CD4-positive, alpha-beta T cell treated with Interleukin-4 for 1 hour (primary cell): Measurements from ENCODE around the gene CARD8.
A peak's percentile ranks its signal among the peaks of the same experiment; 100 is the strongest.
"Not testable (repeated sequence)": the region's sequence is repeated elsewhere in the genome, so short reads cannot be mapped to it uniquely, and the experiment has no call there.

Source experiments
- DNase-seq, 2 donors: peaks; one replicate each; pipeline ENCODE4 v3.0.0-alpha.2; 2020 to 2022

CARD8 gene

GRCh38 chr19:48255376-48256303 lies at the start of gene CARD8:
CARD8 (minus strand) TSS chr19:48255912; CDS start chr19:48241020, 14,892 bp downstream.
- peak; percentile 90 to 91 for DNase-seq

DNA sequence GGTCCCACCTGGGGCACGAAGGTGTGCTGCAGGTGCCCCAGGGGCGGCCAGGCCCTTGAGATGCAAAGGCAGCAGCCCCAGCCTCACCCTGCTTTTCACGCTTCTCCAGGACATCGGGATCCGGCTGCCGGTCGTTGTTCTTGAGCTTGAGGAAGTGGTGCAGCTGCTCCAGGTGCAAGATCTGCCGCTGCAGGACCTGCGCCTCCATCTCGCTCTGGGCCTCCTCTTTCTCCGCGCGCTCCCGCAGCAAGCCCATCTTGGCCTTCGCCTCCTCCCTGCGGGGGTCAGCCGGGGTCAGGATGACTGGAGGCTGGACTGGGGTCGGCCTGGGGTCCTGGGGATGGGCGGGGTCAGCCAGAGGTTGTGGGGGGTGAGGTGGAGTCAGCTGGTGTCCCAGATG lies 48.2 kb upstream of the CARD8 start:
- DNase-seq: no peak

- no peak for DNase-seq
Observed at GRCh38 chr19:48303367-48303766, 47.7 kb upstream of the CARD8 start.

GRCh38 chr19:48302600-48302959 lies 46.9 kb upstream of the CARD8 start:
- DNase-seq: no peak

GRCh38 chr19:48301886-48302599 lies 46.3 kb upstream of the CARD8 start:
- DNase-seq: no peak

- DNase-seq: no peak
Observed at GRCh38 chr19:48297975-48298374, 42.3 kb upstream of the CARD8 start.

DNA sequence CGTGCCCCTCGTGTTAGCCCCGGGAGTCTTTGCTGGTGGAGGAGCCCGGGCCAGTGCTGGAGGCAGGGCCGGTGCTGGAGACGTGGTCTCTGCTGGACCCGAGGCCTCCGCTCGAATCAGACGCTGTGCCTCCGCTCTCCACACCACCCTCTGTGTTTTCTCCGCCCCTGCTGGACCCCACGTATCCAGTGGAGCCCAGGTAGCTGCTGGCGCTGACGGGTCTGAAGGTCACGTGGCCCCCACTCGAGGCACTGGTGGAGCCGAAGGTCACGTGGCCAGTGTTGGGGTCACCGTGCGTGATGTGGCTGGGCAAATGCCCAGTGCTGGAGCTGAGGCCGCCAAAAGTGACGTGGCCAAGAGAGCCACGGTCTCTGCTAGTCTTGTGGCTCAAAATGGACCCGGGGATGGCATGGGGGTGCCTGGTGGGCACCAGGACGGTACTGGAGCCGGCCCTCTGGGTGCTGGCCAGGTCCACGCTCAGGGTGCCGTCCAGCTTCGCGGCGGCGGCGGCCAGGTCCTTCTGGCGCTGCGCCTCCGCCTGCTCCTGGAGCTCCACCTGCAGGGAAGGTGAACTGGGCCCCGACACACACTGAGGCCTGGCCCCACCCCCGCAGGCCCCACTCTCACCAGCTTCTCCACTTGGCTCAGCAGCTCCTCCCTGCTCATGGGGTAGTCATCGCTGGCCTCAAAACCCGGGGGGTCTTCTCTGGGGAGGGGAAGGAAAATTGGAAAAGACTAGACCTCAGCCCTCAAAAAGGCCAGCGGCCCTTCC lies 41.4 kb upstream of the CARD8 start:
- no peak for DNase-seq

DNA sequence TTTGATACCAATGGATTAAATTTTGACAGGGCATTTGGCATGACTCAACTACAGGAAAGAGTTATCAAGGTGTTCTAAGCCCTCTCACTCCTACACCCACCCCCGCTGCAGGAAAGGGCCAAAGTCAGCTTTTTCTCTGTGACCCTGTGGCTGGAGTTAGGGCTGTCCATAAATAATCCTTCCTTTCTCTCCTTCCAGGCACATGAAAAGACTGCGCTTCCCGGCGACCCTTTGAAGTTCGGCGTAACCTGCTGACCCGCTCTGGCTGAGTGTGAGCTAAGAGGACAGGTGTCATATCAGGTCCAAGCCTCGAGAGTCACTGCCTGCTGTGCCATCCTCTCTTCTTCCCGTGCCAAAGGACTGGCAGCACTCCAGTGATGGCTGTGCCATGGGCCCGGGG lies 39.7 kb upstream of the CARD8 start:
- no peak for DNase-seq

- no peak for DNase-seq
Observed at GRCh38 chr19:48292798-48293197, 37.1 kb upstream of the CARD8 start.

DNA sequence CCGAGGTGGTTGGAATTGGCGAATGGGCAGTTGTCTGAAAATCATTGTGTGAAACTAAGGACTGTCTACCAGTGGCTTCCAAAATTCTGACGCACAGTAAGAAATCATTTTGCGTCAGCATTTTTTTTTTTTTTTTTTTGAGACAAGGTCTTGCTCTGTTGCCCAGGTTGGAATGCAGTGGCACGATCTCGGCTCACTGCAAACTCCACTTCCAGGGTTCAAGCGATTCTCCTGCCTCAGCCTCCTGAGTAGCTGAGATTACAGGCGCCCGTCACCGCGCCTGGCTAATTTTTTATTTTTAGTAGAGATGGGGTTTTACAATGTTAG lies 35.7 kb upstream of the CARD8 start:
- not testable (repeated sequence) for DNase-seq

DNA sequence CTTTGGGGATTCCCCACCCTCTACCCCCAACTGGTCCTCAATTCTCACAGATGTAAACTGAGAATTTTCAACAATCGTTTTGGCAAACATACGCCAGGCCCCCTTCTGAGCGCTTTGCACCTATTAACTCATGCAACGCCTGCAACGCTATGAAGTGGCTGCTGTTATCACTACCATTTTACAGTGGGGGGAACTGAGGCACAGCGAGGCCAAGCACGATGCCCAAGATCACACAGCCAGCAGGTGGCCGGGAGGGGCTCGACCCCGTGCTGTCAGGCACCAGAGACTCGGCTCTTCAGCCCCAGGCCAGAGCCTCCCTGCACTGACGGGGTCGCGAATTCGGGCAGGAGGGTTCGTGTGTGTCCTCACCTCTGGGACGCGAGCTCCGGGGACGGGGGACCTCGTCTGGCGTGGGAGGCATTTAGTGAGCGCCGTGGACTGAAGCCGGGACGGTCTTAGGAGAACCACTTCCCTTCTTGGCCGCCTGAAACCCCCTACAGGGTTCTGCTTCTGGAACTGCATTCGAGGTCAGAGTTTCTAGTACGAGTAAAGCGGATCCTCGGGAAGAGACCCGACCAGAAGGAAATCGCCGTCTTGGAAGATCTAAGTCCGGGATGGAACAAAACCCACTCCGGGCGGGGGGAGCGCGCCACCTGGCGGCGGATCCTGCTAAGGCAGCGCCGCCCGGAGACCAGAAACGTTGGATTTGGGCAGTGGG lies 35.2 kb upstream of the CARD8 start:
- DNase-seq: peak; percentile 37 to 59

- DNase-seq: no peak
Observed at GRCh38 chr19:48290401-48290770, 34.7 kb upstream of the CARD8 start.

- no peak for DNase-seq
Observed at GRCh38 chr19:48287748-48288147, 32.0 kb upstream of the CARD8 start.

DNA sequence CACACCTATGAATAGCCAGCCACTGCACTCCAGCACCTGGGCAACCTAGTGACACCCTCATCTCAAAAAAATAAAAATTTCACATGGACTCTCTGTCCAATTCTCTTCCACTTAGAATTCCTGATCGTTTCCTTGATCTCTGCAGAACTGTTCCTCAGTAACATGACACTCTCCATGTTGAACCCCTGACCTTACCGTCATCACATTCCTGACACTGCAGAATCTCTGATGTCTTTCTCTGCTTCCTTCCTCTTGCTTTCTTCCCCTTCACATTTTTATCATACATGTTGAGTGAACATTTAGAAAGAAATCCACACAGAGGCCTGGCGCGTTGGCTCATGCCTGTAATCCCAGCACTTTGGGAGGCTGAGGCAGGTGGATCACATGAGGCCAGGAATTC lies 29.2 kb upstream of the CARD8 start:
- DNase-seq: no peak

GRCh38 chr19:48283908-48284307 lies 28.2 kb upstream of the CARD8 start:
- no peak for DNase-seq

DNA sequence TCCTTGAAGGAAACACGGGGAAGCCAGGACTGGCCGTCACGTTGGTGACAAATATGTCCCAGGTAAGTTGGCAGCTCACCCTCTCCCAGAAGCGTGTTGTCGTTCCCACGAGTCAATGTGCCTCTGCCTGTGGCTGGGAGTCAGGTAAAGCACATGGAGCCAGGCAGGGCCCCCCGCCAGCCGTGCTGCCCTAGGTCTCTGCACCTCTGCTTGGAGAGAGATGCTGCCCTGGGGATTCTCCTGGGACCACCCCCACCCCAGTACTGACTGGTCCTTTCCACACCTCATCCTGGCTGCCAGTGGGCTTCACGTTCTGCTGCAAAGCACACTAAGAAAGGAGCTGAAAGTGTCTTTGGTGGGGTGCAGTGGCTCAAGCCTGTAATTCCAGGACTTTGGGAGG lies 24.0 kb upstream of the CARD8 start:
- DNase-seq: no peak

- no peak for DNase-seq
Observed at GRCh38 chr19:48274938-48275337, 19.2 kb upstream of the CARD8 start.

- DNase-seq: no peak
Observed at GRCh38 chr19:48274173-48274572, 18.5 kb upstream of the CARD8 start.

DNA sequence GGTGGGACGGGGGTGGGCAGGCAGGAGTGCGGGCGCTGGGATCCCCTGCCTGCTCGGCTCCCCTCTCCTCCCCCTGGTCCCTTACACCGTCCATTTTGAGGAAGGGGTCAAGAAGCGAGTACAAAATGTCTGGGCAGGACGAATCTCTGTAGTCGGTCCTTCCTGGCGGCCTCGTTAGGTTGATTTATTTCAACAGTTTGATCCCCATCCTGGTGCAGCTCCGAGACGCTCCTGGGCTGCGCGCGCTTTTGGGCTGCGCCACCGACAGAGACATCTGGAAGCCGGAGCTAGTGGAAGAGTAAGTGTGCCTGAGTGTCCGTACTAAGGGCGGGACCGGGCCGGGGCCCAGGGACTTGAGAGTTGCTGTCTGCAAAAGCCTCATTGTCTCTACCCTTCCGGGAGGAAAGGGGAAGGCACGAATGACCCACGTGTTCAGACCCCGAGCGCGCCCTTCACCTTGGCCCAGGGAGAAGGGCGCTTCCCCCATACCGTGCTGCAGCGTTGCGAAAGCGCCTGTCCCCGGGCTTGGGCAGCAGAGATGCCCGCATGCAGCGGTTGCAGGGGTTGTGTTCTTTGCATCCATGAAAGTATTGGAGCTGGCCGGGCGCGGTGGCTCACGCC lies 15.9 kb upstream of the CARD8 start:
- DNase-seq: peak in 1 of 2 donors; percentile 12

GRCh38 chr19:48269617-48270026 lies 13.9 kb upstream of the CARD8 start:
- DNase-seq: not testable (repeated sequence)

GRCh38 chr19:48265326-48265725 lies 9.6 kb upstream of the CARD8 start:
- not testable (repeated sequence) for DNase-seq

GRCh38 chr19:48260359-48260714 lies 4.6 kb upstream of the CARD8 start:
- DNase-seq: not testable (repeated sequence)
